A549 (cell line): ENCODE data around the gene FCN1. TPM values are rescaled to one million over a fixed set of nuclear protein-coding genes. Genes with fewer than 3 reads are reported as not detected.

Source experiments
- ATAC-seq, 2 experiments: fragments of 200-7000 bp in 1 of 2; fragments of >200 bp in 1 of 2; cut with Nextera tagmentation in 1 of 2; cut with Tn5 transposase in 1 of 2; 3 replicates each; pipeline versions ENCODE4 v1.8.0 to v1.9.1; 2018 to 2020; ENCODE audit warnings: mild to moderate bottlenecking in 1 of 2, moderate library complexity in 1 of 2
- CTCF ChIA-PET: fragments of 300-600 bp; sonication (Branson Sonifier 250); formaldehyde crosslinking; extraction: SDS; loops from one replicate; lab custom pipeline; 2021; ENCODE audit warnings: antibody characterized with exemption, inconsistent platforms; lab: Yijun Ruan, JAX
- POLR2A ChIA-PET: fragments of 350-600 bp; formaldehyde crosslinking; extraction: SDS; loops from one replicate; lab custom pipeline; 2021; ENCODE audit warnings: antibody characterized with exemption, inconsistent platforms; lab: Yijun Ruan, JAX
- DNase-seq, 2 experiments: peaks; one replicate each; pipeline versions ENCODE4 v3.0.0 to v3.0.0-alpha.2; 2011 to 2016; ENCODE audit warnings: low read depth in 1 of 2, low spot score in 1 of 2
- FAIRE-seq: peaks from 2 replicates; lab custom pipeline; 2011; peaks lifted over from hg19 to GRCh38; lab: Jason Lieb, UNC
- H3K27ac ChIP-seq, 2 experiments: fragments of >200 bp; sonication (Bioruptor Twin); formaldehyde crosslinking; 3 replicates each; pipeline ENCODE4 v1.5.1; 2016 to 2017
- H3K4me1 ChIP-seq: fragments of >200 bp; sonication (Bioruptor Twin); formaldehyde crosslinking; 3 replicates; pipeline ENCODE4 v1.6.1; 2016
- H3K4me2 ChIP-seq: fragments of >200 bp; sonication (Bioruptor Twin); formaldehyde crosslinking; 3 replicates; pipeline ENCODE4 v1.6.1; 2016
- H3K4me3 ChIP-seq: fragments of >200 bp; sonication (Bioruptor Twin); formaldehyde crosslinking; 3 replicates; pipeline ENCODE4 v1.5.1; 2016
- H3K9me3 ChIP-seq: fragments of >200 bp; sonication (Bioruptor Twin); formaldehyde crosslinking; 3 replicates; pipeline ENCODE4 v1.6.1; 2016
- CEBPB ChIP-seq, 2 experiments: fragments of >200 bp in 1 of 2; sonication (Bioruptor Twin) in 1 of 2; formaldehyde crosslinking in 1 of 2; IDR thresholded peaks; 2 replicates each; pipeline ENCODE4 v1.6.1; 2012 to 2016
- EHF ChIP-seq: fragments of 250-450 bp; sonication (Bioruptor Pico); IDR thresholded peaks from 2 replicates; pipeline ENCODE4 v1.5.0; 2020; ENCODE audit warnings: mild to moderate bottlenecking
- EHMT2 ChIP-seq: fragments of 200-600 bp; sonication (generic); IDR thresholded peaks from 2 replicates; pipeline ENCODE4 v1.6.1; 2016; ENCODE audit warnings: antibody characterized with exemption, low read depth, mild to moderate bottlenecking, moderate library complexity
- FOSL2 ChIP-seq, 2 experiments: fragments of 450-650 bp in 1 of 2; fragments of >200 bp in 1 of 2; sonication (Bioruptor Twin) in 1 of 2; formaldehyde crosslinking; IDR thresholded peaks; 2 replicates each; pipeline versions ENCODE4 v1.5.0 to v1.6.1; 2016 to 2020; ENCODE audit warnings: mild to moderate bottlenecking in 1 of 2, moderate library complexity in 1 of 2
- GATA3 ChIP-seq: IDR thresholded peaks from 2 replicates; pipeline ENCODE4 v1.6.1; 2012; ENCODE audit warnings: borderline replicate concordance
- HEYL ChIP-seq: fragments of 250-450 bp; sonication (Bioruptor Pico); IDR thresholded peaks from 2 replicates; pipeline ENCODE4 v1.8.0; 2021; ENCODE audit warnings: mild to moderate bottlenecking, moderate library complexity
- HOXA7 ChIP-seq: fragments of 250-450 bp; sonication (Bioruptor Pico); IDR thresholded peaks from 2 replicates; pipeline ENCODE4 v1.5.0; 2020; ENCODE audit warnings: mild to moderate bottlenecking, moderate library complexity
- HOXB5 ChIP-seq: fragments of 250-450 bp; sonication (Bioruptor Pico); IDR thresholded peaks from 2 replicates; pipeline ENCODE4 v1.5.0; 2020; ENCODE audit warnings: mild to moderate bottlenecking, moderate library complexity
- JUNB ChIP-seq: fragments of >200 bp; sonication (Bioruptor Twin); formaldehyde crosslinking; IDR thresholded peaks from 2 replicates; pipeline ENCODE4 v1.6.1; 2016
- KDM1A ChIP-seq: fragments of 200-600 bp; sonication (generic); IDR thresholded peaks from 2 replicates; pipeline ENCODE4 v1.6.1; 2016; ENCODE audit warnings: low read depth, mild to moderate bottlenecking
- MAFK ChIP-seq: fragments of 450-650 bp; IDR thresholded peaks from 2 replicates; pipeline ENCODE4 v1.6.1; 2014; ENCODE audit not compliant: partially characterized antibody
- MYC ChIP-seq: IDR thresholded peaks from 2 replicates; pipeline ENCODE4 v1.6.1; 2012; ENCODE audit warnings: mild to moderate bottlenecking, inconsistent platforms, low read length, improper control_type of control experiment, borderline replicate concordance
- RARB ChIP-seq: fragments of 250-450 bp; sonication (Bioruptor Pico); IDR thresholded peaks from 2 replicates; pipeline ENCODE4 v1.8.0; 2021; ENCODE audit warnings: mild to moderate bottlenecking, moderate library complexity
- RFX5 ChIP-seq: fragments of 450-650 bp; IDR thresholded peaks from 2 replicates; pipeline ENCODE4 v1.7.1; 2014; ENCODE audit warnings: antibody characterized with exemption, mild to moderate bottlenecking, moderate library complexity
- TFCP2L1 ChIP-seq: fragments of 250-450 bp; sonication (Bioruptor Pico); IDR thresholded peaks from 2 replicates; pipeline ENCODE4 v1.5.0; 2021; ENCODE audit warnings: mild to moderate bottlenecking
- ZFP36 ChIP-seq: fragments of 450-650 bp; IDR thresholded peaks from 2 replicates; pipeline ENCODE4 v1.6.1; 2014; ENCODE audit warnings: borderline replicate concordance; ENCODE audit not compliant: partially characterized antibody
- ZSCAN20 ChIP-seq: fragments of 250-450 bp; sonication (Bioruptor Pico); IDR thresholded peaks from 2 replicates; pipeline ENCODE4 v1.8.0; 2022; ENCODE audit warnings: mild to moderate bottlenecking, moderate library complexity
- WGBS: methylation state at CpG from one replicate; pipeline ENCODE4 v1.1.6; 2017; ENCODE audit errors: missing lambda C conversion rate; 5-methylcytosine and 5-hydroxymethylcytosine counted together
- polyA plus RNA-seq, 4 experiments: library from polyadenylated mRNA; depleted of rRNA in 3 of 4; stranded (reverse); fragments of >200 nt; fragmentation: RNase III in 1 of 4; extraction: RNeasy Plus Mini Kit Qiagen cat#74134 plus additional on column Dnase treatment in 1 of 4; gene quantifications; 2 replicates in 3 of 4; 3 replicates in 1 of 4; pipeline ENCODE4 v1.2.3, GENCODE V29; 2011 to 2017
- TF ChIP-seq, protein P1 (sequence below): fragments of >200 bp; sonication (Bioruptor Twin); formaldehyde crosslinking; IDR thresholded peaks from 3 replicates; pipeline ENCODE4 v1.6.1; 2016
- TF ChIP-seq, protein P2 (sequence below): fragments of 250-450 bp; sonication (Bioruptor Pico); IDR thresholded peaks from 2 replicates; pipeline ENCODE4 v1.5.0; 2021; ENCODE audit warnings: mild to moderate bottlenecking, moderate library complexity, borderline replicate concordance
- TF ChIP-seq, protein P3 (sequence below): IDR thresholded peaks from 2 replicates; pipeline ENCODE4 v1.6.1; 2012; ENCODE audit warnings: low read depth, borderline replicate concordance
- TF ChIP-seq, protein P4 (sequence below): IDR thresholded peaks from 2 replicates; pipeline ENCODE4 v1.6.1; 2012
- TF ChIP-seq, protein P5 (sequence below): fragments of >200 bp; sonication (Bioruptor Twin); formaldehyde crosslinking; IDR thresholded peaks from 3 replicates; pipeline ENCODE4 v1.5.1; 2016

Gene FCN1
- polyA plus RNA-seq, 2 of the 4 experiments (the other 2 are of a cell fraction): not detected

DNA sequence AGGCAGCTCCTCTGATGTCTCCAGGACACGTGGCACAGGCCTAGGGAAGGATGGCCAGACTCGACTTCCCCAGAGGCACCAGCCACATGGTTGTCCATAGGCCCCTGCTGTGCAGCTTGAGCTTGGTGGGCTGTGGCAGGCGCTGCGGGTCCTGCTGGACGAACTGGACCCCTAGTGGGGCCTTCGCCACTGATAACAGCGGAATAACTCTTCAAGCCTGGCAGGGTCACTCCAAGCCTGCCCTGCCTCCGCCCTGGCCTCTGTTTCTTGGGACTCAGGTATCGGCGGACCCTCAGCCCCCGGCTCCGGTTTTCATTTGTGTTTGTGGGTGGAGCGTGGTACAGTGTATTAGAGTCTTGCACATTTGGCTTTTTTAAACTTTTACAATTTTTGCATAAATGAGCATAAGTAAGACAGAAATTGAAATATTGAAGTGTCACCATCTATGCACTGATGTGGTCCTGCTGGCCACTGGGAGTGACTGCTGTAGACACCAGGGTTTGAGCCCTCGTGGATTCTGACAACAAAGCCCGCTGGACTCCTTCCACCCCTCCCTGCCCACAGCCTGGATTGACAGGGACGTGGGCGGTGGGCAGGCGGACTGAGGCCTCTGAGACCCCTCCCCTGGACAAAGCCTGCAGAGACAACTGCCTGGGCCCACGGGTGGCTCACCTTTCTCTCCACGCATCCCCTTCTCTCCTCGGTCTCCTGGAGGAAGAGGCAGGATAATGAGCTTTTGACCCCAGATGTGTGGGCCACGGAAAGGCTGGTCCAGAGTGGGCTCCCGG, 3.8 kb downstream of the FCN1 start:
- no peak for DNase-seq
- ATAC-seq: no peak
- ChIA-PET POLR2A (no interaction called here), CTCF (no interaction called here)
- Histone ChIP-seq H3K4me1 (no peaks in the 10 kb centered on the region), H3K4me2 (no peak overlapping the region), H3K27ac (no peak overlapping the region), H3K4me3 (no peak overlapping the region), H3K9me3 (peaks cover 3% of the 10 kb centered on the region)
- 53% methylated on average over 22 of the region's 23 CpGs for WGBS
- TF ChIP-seq, protein P1, sequence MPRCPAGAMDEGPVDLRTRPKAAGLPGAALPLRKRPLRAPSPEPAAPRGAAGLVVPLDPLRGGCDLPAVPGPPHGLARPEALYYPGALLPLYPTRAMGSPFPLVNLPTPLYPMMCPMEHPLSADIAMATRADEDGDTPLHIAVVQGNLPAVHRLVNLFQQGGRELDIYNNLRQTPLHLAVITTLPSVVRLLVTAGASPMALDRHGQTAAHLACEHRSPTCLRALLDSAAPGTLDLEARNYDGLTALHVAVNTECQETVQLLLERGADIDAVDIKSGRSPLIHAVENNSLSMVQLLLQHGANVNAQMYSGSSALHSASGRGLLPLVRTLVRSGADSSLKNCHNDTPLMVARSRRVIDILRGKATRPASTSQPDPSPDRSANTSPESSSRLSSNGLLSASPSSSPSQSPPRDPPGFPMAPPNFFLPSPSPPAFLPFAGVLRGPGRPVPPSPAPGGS: no peak
- TF ChIP-seq MAFK: no peak
- TF ChIP-seq, protein P2, sequence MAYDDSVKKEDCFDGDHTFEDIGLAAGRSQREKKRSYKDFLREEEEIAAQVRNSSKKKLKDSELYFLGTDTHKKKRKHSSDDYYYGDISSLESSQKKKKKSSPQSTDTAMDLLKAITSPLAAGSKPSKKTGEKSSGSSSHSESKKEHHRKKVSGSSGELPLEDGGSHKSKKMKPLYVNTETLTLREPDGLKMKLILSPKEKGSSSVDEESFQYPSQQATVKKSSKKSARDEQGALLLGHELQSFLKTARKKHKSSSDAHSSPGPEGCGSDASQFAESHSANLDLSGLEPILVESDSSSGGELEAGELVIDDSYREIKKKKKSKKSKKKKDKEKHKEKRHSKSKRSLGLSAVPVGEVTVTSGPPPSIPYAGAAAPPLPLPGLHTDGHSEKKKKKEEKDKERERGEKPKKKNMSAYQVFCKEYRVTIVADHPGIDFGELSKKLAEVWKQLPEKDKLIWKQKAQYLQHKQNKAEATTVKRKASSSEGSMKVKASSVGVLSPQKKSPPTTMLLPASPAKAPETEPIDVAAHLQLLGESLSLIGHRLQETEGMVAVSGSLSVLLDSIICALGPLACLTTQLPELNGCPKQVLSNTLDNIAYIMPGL (CRISPR knock-in tag): no peak
- TF ChIP-seq KDM1A: no peak
- TF ChIP-seq RFX5: no peak
- no peak for TF ChIP-seq JUNB
- TF ChIP-seq, protein P3, sequence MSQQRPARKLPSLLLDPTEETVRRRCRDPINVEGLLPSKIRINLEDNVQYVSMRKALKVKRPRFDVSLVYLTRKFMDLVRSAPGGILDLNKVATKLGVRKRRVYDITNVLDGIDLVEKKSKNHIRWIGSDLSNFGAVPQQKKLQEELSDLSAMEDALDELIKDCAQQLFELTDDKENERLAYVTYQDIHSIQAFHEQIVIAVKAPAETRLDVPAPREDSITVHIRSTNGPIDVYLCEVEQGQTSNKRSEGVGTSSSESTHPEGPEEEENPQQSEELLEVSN: no peak
- FAIRE-seq: no peak

DNA sequence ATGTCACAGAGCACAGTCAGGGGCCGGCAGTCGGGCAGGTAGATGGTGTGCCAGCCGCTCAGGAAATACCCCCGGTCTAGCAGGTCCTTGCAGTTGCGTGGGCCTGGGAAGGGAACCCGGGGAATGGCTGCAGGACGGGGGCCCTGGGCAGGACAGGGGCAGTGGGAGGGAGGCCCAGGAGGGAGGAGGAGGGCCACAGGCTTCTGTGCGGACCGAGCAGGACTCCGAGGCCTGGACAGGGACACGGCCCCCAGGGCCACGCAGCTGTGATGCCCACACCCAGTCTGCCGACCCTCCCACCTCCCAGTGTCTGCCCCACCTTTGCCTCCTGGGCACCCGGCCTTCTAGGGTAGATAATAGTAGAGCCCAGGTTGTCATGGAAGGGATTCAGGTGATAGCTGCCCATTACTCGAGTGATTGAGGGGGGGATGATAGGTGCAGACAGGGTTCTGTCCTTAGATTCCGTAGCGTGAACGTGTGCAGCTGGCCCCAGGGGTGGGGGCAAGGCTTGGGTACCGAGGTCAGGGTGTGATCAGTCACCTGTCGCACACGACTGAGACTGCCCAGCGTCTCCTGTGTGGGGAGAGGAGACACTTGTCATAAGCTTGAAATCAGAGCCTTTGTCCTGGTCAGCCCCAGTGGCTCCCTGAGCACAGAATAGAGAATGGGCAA, 4.5 kb downstream of the FCN1 start:
- 51% methylated on average over 22 of the region's 22 CpGs for WGBS
- no peak for DNase-seq
- ChIA-PET CTCF (no interaction called here), POLR2A (no interaction called here)
- no peak overlapping the region for H3K27ac ChIP-seq
- H3K4me2 ChIP-seq: no peak overlapping the region
- no peaks in the 10 kb centered on the region for H3K9me3 ChIP-seq
- ATAC-seq: no peak; a peak in 1 of 6 replicates
- no peak for FAIRE-seq
- no peaks in the 10 kb centered on the region for H3K4me1 ChIP-seq
- TF ChIP-seq JUNB (no peak), EHF (CRISPR knock-in tag) (no peak), HEYL (no peak), GATA3 (no peak), CEBPB (IDR thresholded peaks at IDR 0.05) (no peak), FOSL2 (IDR thresholded peaks at IDR 0.05) (no peak), FOSL2 (CRISPR knock-in tag; IDR thresholded peaks at IDR 0.05) (no peak), ZFP36 (no peak), HOXB5 (no peak), EHMT2 (no peak), TFCP2L1 (CRISPR knock-in tag) (no peak), RARB (CRISPR knock-in tag) (no peak), HOXA7 (CRISPR knock-in tag) (no peak), ZSCAN20 (no peak), MYC (no peak)
- TF ChIP-seq, protein P3: no peak
- TF ChIP-seq, protein P4, sequence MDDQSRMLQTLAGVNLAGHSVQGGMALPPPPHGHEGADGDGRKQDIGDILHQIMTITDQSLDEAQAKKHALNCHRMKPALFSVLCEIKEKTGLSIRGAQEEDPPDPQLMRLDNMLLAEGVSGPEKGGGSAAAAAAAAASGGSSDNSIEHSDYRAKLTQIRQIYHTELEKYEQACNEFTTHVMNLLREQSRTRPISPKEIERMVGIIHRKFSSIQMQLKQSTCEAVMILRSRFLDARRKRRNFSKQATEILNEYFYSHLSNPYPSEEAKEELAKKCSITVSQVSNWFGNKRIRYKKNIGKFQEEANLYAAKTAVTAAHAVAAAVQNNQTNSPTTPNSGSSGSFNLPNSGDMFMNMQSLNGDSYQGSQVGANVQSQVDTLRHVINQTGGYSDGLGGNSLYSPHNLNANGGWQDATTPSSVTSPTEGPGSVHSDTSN: no peak
- TF ChIP-seq, protein P5, sequence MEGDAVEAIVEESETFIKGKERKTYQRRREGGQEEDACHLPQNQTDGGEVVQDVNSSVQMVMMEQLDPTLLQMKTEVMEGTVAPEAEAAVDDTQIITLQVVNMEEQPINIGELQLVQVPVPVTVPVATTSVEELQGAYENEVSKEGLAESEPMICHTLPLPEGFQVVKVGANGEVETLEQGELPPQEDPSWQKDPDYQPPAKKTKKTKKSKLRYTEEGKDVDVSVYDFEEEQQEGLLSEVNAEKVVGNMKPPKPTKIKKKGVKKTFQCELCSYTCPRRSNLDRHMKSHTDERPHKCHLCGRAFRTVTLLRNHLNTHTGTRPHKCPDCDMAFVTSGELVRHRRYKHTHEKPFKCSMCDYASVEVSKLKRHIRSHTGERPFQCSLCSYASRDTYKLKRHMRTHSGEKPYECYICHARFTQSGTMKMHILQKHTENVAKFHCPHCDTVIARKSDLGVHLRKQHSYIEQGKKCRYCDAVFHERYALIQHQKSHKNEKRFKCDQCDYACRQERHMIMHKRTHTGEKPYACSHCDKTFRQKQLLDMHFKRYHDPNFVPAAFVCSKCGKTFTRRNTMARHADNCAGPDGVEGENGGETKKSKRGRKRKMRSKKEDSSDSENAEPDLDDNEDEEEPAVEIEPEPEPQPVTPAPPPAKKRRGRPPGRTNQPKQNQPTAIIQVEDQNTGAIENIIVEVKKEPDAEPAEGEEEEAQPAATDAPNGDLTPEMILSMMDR: no peak
- TF ChIP-seq, all 56 proteins: peak for 0
- no peak overlapping the region for H3K4me3 ChIP-seq
